Spleen (tissue), 11 donors: ENCODE data around the gene ODAD4. TPM values are rescaled to one million over a fixed set of nuclear protein-coding genes. Genes with fewer than 3 reads are reported as not detected.

ENCODE experiments used
- DNase-seq: peaks from one replicate; pipeline ENCODE4 v3.0.0-alpha.2; 2020
- H3K27ac ChIP-seq, 8 donors: fragments of 200-600 bp; sonication (generic) in 7 of 8; 1 replicate in 4 of 8; 2 replicates in 4 of 8; pipeline versions ENCODE4 v1.5.0 to v1.8.0; 2016 to 2021; ENCODE audit warnings: inconsistent platforms in 4 of 8, mild to moderate bottlenecking in 4 of 8, moderate library complexity in 1 of 8
- H3K27me3 ChIP-seq, 7 donors: fragments of 200-600 bp; sonication (generic) in 6 of 7; replicated peaks in 1 of 7; 1 replicate in 4 of 7; 2 replicates in 3 of 7; pipeline versions ENCODE4 v1.5.0 to v1.8.0; 2016 to 2021; ENCODE audit warnings: inconsistent platforms in 3 of 7, mild to moderate bottlenecking in 1 of 7
- H3K36me3 ChIP-seq, 6 donors: fragments of 200-600 bp; sonication (generic) in 5 of 6; 1 replicate in 4 of 6; 2 replicates in 2 of 6; pipeline versions ENCODE4 v1.5.0 to v1.8.0; 2016 to 2021; ENCODE audit warnings: inconsistent platforms in 2 of 6
- H3K4me1 ChIP-seq, 6 donors: fragments of 200-600 bp; sonication (generic) in 5 of 6; 1 replicate in 3 of 6; 2 replicates in 3 of 6; pipeline versions ENCODE4 v1.5.0 to v1.8.0; 2016 to 2021; ENCODE audit warnings: inconsistent platforms in 3 of 6
- H3K4me3 ChIP-seq, 8 donors: fragments of 200-600 bp; sonication (generic) in 7 of 8; 1 replicate in 4 of 8; 2 replicates in 4 of 8; pipeline versions ENCODE4 v1.5.0 to v1.8.0; 2016 to 2021; ENCODE audit warnings: inconsistent platforms in 4 of 8, mild to moderate bottlenecking in 4 of 8, moderate library complexity in 2 of 8
- H3K9me3 ChIP-seq, 8 donors: fragments of 200-600 bp; sonication (generic) in 7 of 8; 1 replicate in 4 of 8; 2 replicates in 4 of 8; pipeline versions ENCODE4 v1.5.0 to v1.8.0; 2016 to 2021; ENCODE audit warnings: inconsistent platforms in 4 of 8
- CTCF ChIP-seq, 11 experiments: fragments of 200-600 bp in 7 of 11; fragments of 450-650 bp in 4 of 11; sonication (generic) in 4 of 11; IDR thresholded peaks in 8 of 11; conservative IDR thresholded peaks in 3 of 11; 1 replicate in 7 of 11; 2 replicates in 4 of 11; pipeline versions ENCODE4 v1.4.0 to v1.8.0; 2016 to 2021; ENCODE audit warnings: antibody characterized with exemption in 11 of 11, inconsistent platforms in 4 of 11, mild to moderate bottlenecking in 1 of 11
- POLR2A ChIP-seq, 3 donors: fragments of 450-650 bp; IDR thresholded peaks; one replicate each; pipeline ENCODE4 v1.5.1; 2017; ENCODE audit warnings: antibody characterized with exemption in 3 of 3, mild to moderate bottlenecking in 1 of 3
- POLR2AphosphoS5 ChIP-seq, 3 donors: sonication (generic); formaldehyde crosslinking; IDR thresholded peaks; one replicate each; pipeline ENCODE4 v1.5.1; 2017; ENCODE audit warnings: antibody characterized with exemption in 3 of 3
- WGBS, 5 donors: extraction: QIAGEN DNeasy Blood & Tissue Kit in 3 of 5; methylation state at CpG; one replicate each; pipeline versions ENCODE4 v1.1.5 to v1.1.7; 2013 to 2018; 5-methylcytosine and 5-hydroxymethylcytosine counted together
- intact Hi-C: fragments of 100-400 bp; cut with DNase I; formaldehyde crosslinking; loops from one replicate; pipeline ENCODE4 v1.15.0; 2023; ENCODE audit warnings: low total_unique reads
- polyA plus RNA-seq, 3 donors: library from polyadenylated mRNA; stranded (reverse); fragments of 200-250 nt; gene quantifications; one replicate each; pipeline ENCODE4 v1.2.1, GENCODE V29; 2013
- total RNA-seq, 7 donors: library from RNA; depleted of rRNA in 3 of 7; stranded (reverse); fragments of >200 nt in 3 of 7; fragmentation: NEBNext Ultra II Directional in 4 of 7; extraction: Animal tissue kit (Norgen Biotek cat#: 25700) in 4 of 7; gene quantifications; one replicate each; pipeline versions ENCODE4 v1.1.0 to v1.2.1, GENCODE V29; 2016 to 2021
- donor health status: healthy with polysubstance abuse.
- donor health status: DM: no; HTN: no; CAD: no; lungs with moderate emphysema.
- donor health status: DM: no; HTN: no; CAD: no.
- donor health status: Bipolar disorder and iron deficiency.
- donor health status: healthy.
- donor health status: DM: no; HTN: no; CAD: no.
- donor health status: DM: yes; HTN: yes; CAD: no.

The ODAD4 gene
- total and polyA plus RNA-seq, 10 donors: 0.20 to 1.0 (median 0.33) TPM; not detected in 4

- Histone ChIP-seq H3K9me3 (no peaks in the 10 kb centered on the region), H3K27me3 (no peaks in the 10 kb centered on the region), H3K4me1 (peaks cover 10 to 57% (median 37%) of the 10 kb centered on the region in 6 donors), H3K27ac (peak overlapping the region in 3 of 8 donors; percentile 89 to 92 (median 91)), H3K4me3 (peak overlapping the region in 5 of 8 donors; percentile 79 to 97 (median 93)), H3K36me3 (peaks cover 0 to 22% (median 15%) of the 10 kb centered on the region in 6 donors)
- intact Hi-C loops: no loop called here
- no peak for DNase-seq
- no peak for TF ChIP-seq CTCF (IDR thresholded peaks at IDR 0.05 in 8 of 11, conservative IDR thresholded peaks at IDR 0.05 in 3 of 11)
- no peak for TF ChIP-seq POLR2A (IDR thresholded peaks at IDR 0.05)
- no peak for TF ChIP-seq POLR2AphosphoS5 (IDR thresholded peaks at IDR 0.05)
- WGBS, 5 donors: 67 to 77% (median 69%) methylated on average over 4 of the region's 4 CpGs
Measured at GRCh38 chr17:41917192-41917591, 13.2 kb upstream of the ODAD4 start.

GRCh38 chr17:41917679-41918313, 12.6 kb upstream of the ODAD4 start:
- peak; percentile 90 for DNase-seq
- 6 to 17% (median 8%) methylated on average over 10 to 26 of the region's 26 CpGs for WGBS, 5 donors
- Histone ChIP-seq H3K27ac (peak overlapping the region; percentile 77 to 93 (median 90)), H3K9me3 (no peaks in the 10 kb centered on the region), H3K27me3 (no peaks in the 10 kb centered on the region), H3K4me3 (peak overlapping the region; percentile 79 to 99 (median 95)), H3K36me3 (peaks cover 0 to 16% (median 9%) of the 10 kb centered on the region in 6 donors), H3K4me1 (peaks cover 10 to 57% (median 37%) of the 10 kb centered on the region in 6 donors)
- intact Hi-C loops: no loop called here
- TF ChIP-seq POLR2A (IDR thresholded peaks at IDR 0.05) (no peak), CTCF (IDR thresholded peaks at IDR 0.05 in 8 of 11, conservative IDR thresholded peaks at IDR 0.05 in 3 of 11) (peak in 1 of 11 experiments; percentile 16), POLR2AphosphoS5 (IDR thresholded peaks at IDR 0.05) (peak in 2 of 3 donors; percentile 48 to 49)

GRCh38 chr17:41918314-41919164, 11.9 kb upstream of the ODAD4 start, which contains the start of gene ACLY:
TSS of gene ACLY (minus strand) at chr17:41918951. CDS start at chr17:41913873, 5,078 bp downstream.
- WGBS, 5 donors: 0 to 1% (median 1%) methylated on average over 30 to 80 of the region's 80 CpGs
- intact Hi-C loops: no loop called here
- H3K9me3 ChIP-seq: no peaks in the 10 kb centered on the region
- H3K36me3 ChIP-seq: peaks cover 0 to 9% (median 2%) of the 10 kb centered on the region in 6 donors
- H3K4me3 ChIP-seq: peak within 1 kb of the TSS; percentile 79 to 99 (median 95)
- H3K4me1 ChIP-seq: peaks cover 10 to 55% (median 36%) of the 10 kb centered on the region in 6 donors
- H3K27me3 ChIP-seq: no peaks in the 10 kb centered on the region
- peak within 1 kb of the TSS; percentile 77 to 93 (median 90) for H3K27ac ChIP-seq
- TF ChIP-seq POLR2AphosphoS5 (IDR thresholded peaks at IDR 0.05) (peak; percentile 82 to 91 (median 87)), CTCF (IDR thresholded peaks at IDR 0.05 in 8 of 11, conservative IDR thresholded peaks at IDR 0.05 in 3 of 11) (peak in 2 of 11 experiments; percentile 13 to 24), POLR2A (IDR thresholded peaks at IDR 0.05) (peak in 2 of 3 donors; percentile 46 to 63)
- peak; percentile 99 for DNase-seq
